Activated gamma-delta T cell treated with anti-CD3 and anti-CD28 coated beads, Interleukin-2, amount 50 U/mL, for 16 hours (primary cell): Measurements from ENCODE around the gene FER.
"Not testable (repeated sequence)": the region's sequence is repeated elsewhere in the genome, so short reads cannot be mapped to it uniquely, and the experiment has no call there.

Source experiments
- DNase-seq: peaks from one replicate; pipeline ENCODE4 v3.0.0-alpha.2; 2020; ENCODE audit warnings: low read depth

The FER gene

DNA sequence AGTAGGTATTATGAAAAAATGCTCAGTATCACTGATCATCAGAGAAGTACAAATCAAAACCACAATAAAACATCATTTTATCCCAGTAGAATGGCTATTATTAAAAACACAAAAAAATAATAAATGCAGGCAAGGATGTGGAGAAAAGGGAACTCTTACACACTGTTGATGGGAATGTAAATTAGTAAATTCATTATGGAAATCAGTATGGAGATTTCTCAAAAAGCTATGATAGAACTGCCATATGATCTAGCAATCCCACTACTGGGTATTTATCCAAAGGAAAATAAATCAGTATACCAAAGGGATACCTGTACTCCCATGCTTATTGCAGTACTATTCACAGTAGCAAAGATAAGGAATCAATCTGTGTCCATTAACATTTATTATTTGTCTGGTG lies 209.6 kb downstream of the FER start:
- DNase-seq: no peak

DNA sequence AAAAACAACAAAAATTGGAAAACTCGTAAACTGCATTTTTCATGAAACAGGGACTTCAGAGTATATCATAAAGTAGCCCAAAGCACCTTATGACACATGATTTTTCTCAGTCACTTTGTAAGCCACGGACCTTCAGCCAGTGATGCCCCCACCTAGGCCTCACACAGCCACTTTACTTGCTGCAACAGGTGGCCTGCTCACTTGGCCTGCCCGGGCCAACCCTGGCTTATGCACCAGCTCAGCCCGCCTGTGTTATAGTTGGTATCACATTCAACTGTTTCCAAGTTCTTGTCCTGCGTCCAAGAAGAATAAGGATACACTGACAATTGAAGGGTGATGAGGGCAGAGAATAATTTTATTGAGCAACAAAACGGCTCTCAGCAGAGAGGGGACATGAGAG lies 219.2 kb downstream of the FER start:
- DNase-seq: no peak

DNA sequence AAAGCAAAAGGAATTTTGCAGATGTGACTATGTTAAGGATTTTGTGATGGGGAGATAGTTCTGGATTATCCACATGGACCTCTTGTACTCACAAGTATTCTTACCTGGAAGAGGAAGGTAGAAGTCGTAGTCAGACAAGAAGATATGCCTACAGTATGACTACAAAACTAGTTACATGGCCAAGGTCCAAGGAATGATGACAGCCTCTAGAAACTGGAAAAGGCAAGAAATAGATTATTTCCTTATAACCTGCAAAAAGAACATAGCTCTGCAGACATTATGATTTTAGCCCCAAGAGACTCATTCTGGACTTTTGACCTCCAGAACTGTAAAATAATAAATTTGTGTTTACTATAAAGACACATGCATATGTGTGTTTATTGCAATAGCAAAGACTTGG lies 226.9 kb downstream of the FER start:
- DNase-seq: no peak

DNA sequence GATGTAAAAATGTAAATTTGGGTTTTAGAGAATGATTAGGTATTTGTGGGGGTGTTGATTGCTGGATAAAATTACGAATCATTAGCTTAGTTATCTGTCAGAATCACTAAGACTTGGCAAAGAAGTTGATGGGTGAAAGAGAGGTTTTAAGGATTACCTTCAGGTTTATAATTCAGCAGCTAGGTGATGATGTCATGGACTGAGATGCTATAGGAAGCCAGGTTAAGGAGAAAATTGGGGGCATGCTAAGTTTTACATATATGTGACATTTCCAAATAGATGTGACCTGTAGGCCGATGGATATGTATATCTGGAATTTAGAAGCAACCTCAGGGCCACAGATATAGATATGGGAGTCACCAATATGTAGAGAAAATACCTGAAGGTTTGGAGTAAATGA lies 228.0 kb downstream of the FER start:
- no peak for DNase-seq

DNA sequence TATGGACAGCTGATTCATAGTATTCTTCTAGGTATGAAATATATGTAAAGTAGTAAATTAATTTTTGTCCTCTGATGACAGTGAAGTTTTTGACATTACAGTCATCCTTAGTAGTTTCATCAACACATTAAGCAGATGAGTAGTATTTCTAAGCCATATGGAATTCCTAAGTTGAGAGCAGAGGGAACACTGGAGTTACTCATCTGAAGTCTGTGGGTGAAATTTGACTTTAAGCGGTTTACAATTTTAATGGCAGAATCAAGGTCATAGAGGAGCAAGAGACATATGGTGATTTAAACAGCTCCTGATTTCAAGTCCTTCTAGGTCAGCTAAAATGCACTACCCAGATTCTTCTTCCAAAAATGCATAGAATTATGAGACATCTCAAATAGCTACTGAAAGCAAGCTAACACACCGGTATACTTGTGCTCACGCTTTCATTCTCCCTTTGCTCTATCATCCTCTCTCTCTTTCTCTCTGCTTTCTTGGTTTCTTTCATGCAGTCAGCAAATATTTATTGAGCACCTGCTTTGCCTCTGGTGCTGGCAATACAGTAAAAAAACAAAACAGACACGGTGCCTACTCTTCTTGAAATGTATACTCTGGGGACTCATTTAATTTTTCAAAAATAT lies 235.9 kb downstream of the FER start:
- no peak for DNase-seq

DNA sequence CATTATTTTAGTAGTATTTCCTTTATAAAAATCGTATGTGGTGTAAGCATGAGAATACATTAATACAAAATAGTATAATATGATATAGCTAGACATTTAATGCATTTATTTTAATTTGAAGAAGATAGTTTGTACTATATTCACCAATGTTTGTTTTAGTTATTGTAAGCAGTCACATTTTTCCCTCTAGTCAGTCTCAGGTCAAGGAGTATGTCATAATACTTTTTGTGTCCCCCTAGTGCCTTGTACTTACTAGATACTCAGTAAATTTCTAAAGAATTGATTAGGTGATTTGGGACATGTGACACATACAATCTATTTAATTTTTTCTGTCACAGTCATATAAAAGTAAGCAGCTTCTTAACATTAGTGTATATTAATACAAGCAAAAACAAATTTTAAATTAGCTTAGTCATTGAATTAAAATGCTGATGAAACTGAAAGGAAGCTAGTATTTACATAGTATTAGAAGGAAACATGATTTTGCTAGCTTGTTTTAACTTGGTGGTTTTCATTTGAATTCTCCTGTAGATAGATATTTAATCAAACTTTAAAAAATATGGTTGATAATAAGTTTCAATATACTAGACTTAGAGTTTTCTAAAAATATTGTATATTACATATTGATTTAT lies 242.2 kb downstream of the FER start:
- DNase-seq: no peak

DNA sequence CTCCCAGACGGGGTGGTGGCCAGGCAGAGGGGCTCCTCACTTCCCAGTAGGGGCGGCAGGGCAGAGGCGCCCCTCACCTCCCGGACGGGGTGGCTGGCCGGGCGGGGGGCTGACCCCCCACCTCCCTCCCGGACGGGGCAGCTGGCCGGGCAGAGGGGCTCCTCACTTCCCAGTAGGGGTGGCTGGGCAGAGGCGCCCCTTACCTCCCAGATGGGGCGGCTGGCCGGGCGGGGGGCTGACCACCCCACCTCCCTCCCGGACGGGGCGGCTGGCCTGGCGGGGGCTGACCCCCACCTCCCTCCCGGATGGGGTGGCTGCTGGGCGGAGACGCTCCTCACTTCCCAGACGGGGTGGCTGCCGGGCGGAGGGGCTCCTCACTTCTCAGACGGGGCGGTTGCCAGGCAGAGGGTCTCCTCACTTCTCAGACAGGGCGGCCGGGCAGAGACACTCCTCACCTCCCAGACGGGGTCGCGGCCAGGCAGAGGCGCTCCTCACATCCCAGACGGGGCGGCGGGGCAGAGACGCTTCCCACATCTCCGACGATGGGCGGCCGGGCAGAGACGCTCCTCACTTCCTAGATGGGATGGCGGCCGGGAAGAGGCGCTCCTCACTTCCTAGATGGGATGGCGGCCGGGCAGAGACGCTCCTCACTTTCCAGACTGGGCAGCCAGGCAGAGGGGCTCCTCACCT lies 244.8 kb downstream of the FER start:
- DNase-seq: not testable (repeated sequence)

DNA sequence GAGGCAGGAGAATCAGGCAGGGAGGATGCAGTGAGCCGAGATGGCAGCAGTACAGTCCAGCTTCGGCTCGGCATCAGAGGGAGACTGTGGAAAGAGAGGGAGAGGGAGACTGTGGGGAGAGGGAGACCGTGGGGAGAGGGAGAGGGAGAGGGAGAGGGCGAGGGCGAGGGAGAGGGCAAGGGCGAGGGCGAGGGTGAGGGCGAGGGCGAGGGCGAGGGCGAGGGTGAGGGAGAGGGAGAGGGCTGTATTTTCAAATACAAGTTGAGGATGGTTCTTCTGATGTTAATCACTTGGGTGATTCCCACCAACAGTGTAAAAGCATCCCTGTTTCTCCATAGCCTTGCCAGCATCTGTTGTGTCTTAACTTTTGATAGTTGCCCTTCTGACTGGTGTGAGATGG lies 245.7 kb downstream of the FER start:
- DNase-seq: not testable (repeated sequence)

DNA sequence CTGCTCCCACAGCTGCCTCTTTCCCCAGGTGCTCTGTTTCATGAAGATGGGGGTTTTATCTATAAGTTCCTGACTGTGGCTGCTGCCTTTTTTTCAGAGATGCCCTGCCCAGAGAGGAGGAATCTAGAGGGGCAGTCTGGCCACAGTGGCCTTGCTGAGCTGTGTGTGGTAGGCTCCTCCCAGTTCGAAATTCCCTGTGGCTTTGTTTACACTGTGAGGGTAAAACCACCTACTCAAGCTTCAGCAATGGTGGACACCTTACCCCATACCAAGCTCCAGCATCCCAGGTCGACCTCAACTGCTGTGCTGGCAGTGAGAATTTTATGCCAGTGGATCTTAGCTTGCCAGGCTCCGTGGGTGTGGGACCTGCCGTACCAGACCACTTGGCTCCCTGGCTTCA lies 250.0 kb downstream of the FER start:
- DNase-seq: no peak

DNA sequence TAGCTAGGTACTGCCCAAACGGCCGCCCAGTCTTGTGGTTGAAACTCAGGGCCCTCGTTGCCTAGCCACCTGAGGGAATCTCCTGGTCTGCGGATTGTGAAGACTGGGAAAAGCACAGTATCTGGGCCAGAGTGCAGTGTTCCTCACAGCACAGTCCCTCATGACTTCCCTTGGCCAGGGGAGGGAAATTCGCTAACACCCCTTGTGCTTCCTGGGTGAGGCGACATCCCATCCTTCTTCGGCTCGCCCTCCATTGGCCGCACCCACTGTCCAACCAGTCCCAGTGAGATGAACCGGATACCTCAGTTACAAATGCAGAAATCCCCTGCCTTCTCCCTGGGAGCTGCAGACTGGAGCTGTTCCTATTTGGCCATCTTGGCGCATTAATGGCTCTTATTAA lies 250.5 kb downstream of the FER start:
- no peak for DNase-seq

DNA sequence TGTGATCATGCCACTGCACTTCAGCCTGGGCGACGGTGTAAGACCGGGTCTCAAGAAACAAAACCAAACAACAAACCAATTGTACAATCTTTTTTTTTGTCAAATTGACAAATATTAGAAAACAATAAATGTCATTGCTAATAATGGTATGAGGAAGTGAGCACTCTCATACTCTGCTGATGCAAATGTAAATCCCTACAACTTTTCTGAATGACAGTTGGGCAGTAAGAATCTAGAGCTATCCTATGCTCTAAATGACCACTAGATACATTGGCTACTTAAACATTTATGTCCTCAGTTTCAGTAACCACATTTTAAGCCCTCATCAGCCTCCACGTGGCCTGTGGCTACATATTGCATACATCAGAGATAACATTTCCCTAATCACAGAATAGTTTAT lies 256.2 kb downstream of the FER start:
- no peak for DNase-seq

DNA sequence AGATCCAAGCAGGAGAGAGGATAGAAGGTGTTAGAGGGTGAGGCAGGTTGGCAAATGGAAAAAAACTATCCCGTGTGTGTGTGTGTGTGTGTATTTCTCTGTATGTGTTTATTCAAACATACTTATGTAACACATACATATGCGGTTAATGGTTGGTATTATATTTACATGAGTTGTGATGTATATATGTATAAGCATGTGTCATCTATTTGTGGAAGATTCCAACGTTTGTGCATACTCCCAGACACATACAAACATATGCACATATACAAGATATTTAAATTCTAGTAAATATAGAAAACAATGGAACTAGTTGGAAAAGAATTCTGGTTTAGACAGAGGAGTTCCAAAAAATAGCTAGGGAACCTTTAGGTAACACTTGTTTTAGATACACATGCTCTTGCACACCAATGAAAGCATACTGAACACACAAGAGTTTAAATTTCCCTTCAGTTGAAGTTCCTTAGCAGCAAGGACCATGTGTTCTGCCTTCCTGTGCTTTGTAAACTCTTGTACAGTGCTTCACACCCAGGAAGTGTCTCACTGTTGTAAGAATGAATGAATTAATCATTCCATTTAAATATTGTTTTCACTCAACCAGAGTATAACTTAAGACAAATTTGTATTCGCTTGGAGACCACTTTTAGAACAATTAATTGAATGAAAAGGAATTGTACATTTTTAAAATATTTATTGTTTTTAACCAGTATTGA lies 257.8 kb downstream of the FER start:
- no peak for DNase-seq

DNA sequence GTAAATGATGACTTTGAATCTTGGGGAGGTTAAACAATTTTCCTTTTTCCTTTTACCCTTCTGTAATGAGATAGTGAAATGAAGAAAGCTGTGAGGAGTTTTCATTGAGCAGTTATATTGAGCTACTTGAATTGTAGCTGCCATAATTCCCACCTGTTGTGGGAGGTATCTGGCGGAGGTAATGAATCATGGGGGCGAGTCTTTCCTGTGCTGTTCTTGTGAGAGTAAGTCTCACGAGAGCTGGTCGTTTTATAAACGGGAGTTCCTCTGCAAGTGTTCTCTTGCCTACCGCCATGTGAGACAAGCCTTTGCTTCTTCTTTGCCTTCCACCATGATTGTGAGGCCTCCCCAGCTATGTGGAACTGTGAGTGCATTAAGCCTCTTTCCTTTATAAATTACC lies 258.4 kb downstream of the FER start:
- DNase-seq: no peak

DNA sequence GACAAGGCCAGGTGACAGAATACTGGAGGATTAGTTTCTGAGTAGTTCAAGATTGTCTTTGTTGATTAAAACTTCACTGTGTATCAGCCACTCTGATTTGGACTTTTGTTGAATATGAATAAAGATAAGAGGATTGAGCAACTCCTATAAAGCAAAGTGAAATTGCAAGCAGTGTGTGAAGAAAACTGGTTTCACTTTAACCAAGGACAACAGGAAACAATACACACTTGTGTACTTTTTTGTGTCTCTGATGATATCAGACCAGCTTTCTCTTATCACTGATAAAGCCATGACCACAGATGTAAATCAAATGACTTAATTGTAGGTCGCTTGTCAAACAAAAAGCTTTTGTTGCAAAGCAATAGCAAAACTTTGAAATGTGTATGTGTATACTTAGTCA lies 268.6 kb downstream of the FER start:
- no peak for DNase-seq

DNA sequence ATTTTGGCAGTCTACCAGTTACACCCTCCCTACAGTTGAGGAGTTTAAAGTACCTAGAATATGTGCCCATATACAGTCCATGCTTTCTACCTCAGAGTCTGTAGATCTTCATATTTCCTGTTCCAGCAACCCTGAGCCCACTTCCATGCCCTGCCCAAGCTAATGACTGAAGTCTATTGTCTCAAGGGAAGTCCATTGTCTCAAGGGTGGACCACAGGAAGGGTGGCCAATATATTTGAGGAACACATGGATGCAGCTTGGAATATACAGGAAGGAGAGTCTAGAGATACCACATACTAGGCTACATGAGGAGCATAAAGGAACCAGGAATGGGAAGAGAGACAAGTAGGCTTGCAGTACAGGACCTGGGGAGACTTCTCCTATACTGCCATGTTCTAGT lies 274.4 kb downstream of the FER start:
- no peak for DNase-seq

DNA sequence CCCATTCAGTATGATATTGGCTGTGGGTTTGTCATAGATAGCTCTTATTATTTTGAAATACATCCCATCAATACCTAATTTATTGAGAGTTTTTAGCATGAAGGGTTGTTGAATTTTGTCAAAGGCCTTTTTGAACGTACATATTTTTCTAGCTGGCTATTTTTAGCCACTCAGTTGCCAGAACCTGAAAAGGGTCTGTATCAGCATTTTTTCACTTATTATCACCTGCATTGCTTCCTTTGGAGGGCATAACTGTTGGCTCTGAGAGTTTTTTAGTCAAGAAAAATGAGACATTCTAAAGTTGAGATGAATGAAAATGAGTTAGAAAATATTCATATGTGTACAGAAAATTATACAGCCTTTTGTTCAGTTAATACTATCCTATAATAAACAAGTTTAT lies 278.0 kb downstream of the FER start:
- not testable (repeated sequence) for DNase-seq

DNA sequence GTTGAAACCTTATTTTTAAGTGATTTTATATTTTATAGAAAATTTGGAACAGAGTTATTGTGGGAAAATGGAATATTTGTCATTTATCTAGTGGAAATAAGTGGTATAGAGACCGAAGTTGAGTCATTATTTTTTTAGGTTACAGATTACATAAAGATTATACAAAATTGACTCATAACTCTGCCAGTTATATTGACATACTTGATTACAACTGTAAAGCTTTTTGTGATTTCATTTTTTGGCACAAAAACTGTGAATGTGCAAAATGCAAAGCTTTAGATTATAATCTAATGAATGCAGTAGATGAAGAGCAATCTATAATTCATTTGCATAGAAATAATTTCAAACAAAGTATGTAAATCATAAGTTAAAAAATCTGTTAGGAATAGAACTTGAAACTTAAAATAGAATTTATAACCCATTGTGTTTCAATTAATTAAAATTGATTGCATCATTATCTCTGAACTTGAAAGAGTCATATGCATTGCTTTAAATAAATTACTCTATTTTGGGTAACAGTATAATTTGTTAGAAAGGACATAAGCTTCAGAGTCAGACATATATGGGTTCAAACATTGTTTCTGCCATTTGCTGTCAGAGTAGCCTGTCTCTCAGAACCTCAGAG lies 280.4 kb downstream of the FER start:
- no peak for DNase-seq

DNA sequence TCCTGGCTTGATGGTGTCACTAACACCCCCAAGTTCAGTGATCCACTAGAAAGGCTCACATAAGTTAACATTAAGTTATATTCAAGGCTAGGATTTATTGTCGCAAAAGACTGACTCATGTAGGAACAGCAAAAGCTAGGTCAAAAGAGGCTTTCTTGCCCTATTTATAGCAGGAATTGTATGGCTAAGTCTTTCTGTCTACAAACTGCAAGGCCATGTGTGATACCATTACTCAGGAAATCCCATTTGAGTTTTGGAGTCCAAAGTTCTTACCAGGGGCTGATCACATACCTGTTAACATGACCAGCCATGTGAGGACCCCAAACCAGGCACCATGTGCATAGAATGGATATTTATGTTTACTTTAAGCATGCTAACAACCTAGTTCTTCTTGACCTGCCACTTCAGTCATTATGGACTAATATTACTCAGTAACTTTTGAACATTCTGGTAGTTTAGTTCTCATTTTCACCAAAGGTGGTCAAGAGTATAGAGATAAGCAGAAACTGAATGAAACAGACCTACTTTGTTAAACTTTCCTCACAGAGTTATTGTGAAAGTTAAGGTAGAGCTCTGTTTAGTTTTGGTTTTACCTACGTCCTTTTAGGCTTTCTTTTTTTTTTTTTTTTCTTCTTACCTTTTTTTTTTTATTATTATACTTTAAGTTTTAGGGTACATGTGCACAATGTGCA lies 281.1 kb downstream of the FER start:
- DNase-seq: no peak

DNA sequence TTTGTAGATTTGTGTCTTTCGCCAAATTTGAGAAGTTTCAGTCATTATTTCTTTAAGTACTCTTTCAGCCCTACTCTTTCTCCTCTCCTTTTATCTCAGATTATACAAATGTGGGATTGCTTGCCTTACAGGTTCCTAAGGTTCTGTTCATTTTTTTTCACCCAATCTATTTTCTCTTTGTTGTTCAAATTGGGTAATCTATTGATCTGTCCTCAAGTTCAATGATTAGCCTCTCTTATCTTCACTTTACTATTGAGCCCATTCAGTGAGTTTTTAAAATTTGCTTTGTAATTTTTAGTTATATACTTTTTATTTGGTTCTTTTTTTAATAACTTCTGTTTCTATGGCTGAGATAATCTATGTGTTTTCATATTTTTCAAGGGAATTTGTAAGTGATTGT lies 282.1 kb downstream of the FER start:
- no peak for DNase-seq

DNA sequence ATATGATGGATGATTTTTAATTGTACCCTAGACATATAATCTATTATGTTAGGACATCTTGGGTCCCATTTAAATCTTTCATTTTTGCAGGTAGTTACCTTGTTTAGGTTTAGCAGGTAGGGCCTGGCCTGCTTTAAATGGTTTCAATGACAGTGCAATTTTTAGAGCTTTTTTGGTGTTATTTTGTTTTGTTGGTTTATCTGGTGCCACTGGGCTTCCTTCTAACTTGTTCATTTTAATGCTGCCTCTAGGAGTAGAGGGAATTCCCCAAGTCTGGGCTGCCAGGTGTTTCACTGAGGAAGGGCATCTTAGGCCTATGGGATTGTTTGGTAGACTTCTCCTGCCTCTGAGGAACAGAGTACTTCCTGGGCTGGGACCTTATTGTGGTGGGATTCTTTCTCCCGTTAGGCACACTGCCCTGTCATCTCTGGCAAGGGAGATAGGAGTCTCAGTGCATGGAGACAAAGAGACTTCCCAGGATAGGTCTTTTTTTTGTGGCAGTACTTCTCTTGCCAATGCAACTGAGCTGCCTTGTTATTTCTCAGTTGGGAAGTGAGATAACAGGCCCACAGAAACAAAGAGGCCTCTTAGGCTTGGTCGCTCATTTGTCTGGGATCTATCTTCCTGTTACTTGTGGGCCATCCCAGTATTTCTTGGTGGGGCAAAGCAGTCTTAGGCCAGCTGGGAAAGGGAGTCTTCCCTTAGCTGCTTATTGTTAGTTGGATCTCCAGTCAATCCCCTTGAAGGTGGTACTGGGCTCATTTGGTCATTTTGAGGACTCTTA lies 282.9 kb downstream of the FER start:
- DNase-seq: no peak

DNA sequence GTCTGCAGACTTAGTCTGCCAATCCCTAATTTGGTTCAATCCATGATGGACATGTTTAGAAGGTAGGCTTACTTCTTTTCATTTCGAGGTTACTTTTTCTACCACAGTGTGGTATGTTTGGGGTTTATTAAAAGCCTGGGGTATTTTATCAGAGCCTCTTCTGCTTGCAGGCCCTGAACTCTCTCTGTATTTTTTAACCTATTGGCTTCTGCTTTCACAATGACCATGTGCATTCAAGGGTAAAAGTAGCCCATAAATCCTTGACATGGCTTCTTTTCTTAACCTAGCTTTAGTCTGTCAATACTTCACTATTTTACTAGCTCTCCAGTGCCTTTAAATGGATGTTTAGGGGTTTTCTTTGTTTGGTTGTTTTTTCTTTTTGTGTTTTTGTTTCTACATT lies 286.6 kb downstream of the FER start:
- DNase-seq: no peak
